Left lung (tissue), 10 donors: ENCODE measurements around the gene ADSS2. TPM values are rescaled to one million over a fixed set of nuclear protein-coding genes. Genes with fewer than 3 reads are reported as not detected.

Experiments
- ATAC-seq: fragments of 200-7000 bp; cut with Tn5 transposase; one replicate; pipeline ENCODE4 v1.9.1; 2020; ENCODE audit warnings: moderate library complexity
- DNase-seq, 4 donors: peaks; one replicate each; pipeline ENCODE4 v3.0.0-alpha.2; 2013 to 2020
- H3K27ac ChIP-seq, 2 donors: fragments of 200-600 bp; sonication (generic) in 1 of 2; one replicate each; pipeline versions ENCODE4 v1.5.0 to v1.8.0; 2020 to 2021
- H3K27me3 ChIP-seq, 2 donors: fragments of 200-600 bp; sonication (generic) in 1 of 2; one replicate each; pipeline versions ENCODE4 v1.5.0 to v1.8.0; 2020 to 2021
- H3K36me3 ChIP-seq, 2 donors: fragments of 200-600 bp; sonication (generic) in 1 of 2; one replicate each; pipeline versions ENCODE4 v1.5.0 to v1.8.0; 2020 to 2021
- H3K4me1 ChIP-seq, 2 donors: fragments of 200-600 bp; one replicate each; pipeline ENCODE4 v1.8.0; 2021
- H3K4me3 ChIP-seq, 2 donors: fragments of 200-600 bp; sonication (generic) in 1 of 2; one replicate each; pipeline versions ENCODE4 v1.5.0 to v1.8.0; 2020 to 2021; ENCODE audit warnings: mild to moderate bottlenecking in 1 of 2
- H3K9me3 ChIP-seq, 2 donors: fragments of 200-600 bp; sonication (generic) in 1 of 2; one replicate each; pipeline versions ENCODE4 v1.5.0 to v1.8.0; 2020 to 2021
- intact Hi-C, 2 donors: fragments of 100-400 bp; cut with DNase I; formaldehyde crosslinking; loops; one replicate each; pipeline versions ENCODE4 v1.11.2 to v1.14.2; 2022
- polyA plus RNA-seq, 6 donors: library from polyadenylated mRNA; unstranded; fragments of 120-200 nt; gene quantifications; one replicate each; pipeline ENCODE4 v1.2.1, GENCODE V29; 2013; ENCODE audit not compliant: insufficient read length in 6 of 6
- total RNA-seq, 2 donors: library from RNA; stranded (reverse); fragmentation: NEBNext Ultra II Directional; extraction: Animal tissue kit (Norgen Biotek cat#: 25700); gene quantifications; one replicate each; pipeline ENCODE4 v1.2.1, GENCODE V29; 2021
- TF ChIP-seq, protein P1 (sequence below), 2 donors: fragments of 200-600 bp; sonication (generic) in 1 of 2; IDR thresholded peaks; one replicate each; pipeline versions ENCODE4 v1.5.0 to v1.8.0; 2021; ENCODE audit warnings: antibody characterized with exemption in 2 of 2
- donor health status: DM: no; HTN: yes; CAD: no.
- donor health status: DM: no; HTN: no; CAD: no.

Gene ADSS2
- total and polyA plus RNA-seq, 8 donors, result 37.2 to 57.5 (median 52.1) TPM

DNA sequence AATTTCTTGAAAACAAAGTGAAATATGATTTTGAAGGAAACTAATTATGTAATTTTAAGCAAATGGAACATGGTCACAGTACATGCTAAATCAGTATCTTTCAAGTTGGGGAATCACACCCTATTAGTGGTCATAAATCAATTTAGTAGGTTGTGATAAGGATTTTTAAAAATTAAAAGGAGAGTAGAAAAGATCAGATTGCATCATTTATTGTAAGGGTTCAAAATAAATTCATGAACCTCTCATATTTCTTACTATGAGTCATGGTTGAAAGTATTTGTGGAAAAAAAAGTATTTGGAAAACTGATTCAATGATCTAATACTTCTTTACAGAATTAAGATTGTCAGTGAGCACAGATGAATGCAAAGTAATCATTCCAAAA lies 14.6 kb downstream of the ADSS2 start:
- H3K4me1 ChIP-seq, result peaks cover 6 to 23% of the 10 kb centered on the region in 2 donors
- H3K9me3 ChIP-seq, result no peaks in the 10 kb centered on the region
- intact Hi-C loops, result no loop called here
- peak overlapping the region; percentile 17 to 19 for H3K27ac ChIP-seq
- no peak overlapping the region for H3K4me3 ChIP-seq
- H3K27me3 ChIP-seq, result no peaks in the 10 kb centered on the region
- DNase-seq, result no peak
- TF ChIP-seq, protein P1, sequence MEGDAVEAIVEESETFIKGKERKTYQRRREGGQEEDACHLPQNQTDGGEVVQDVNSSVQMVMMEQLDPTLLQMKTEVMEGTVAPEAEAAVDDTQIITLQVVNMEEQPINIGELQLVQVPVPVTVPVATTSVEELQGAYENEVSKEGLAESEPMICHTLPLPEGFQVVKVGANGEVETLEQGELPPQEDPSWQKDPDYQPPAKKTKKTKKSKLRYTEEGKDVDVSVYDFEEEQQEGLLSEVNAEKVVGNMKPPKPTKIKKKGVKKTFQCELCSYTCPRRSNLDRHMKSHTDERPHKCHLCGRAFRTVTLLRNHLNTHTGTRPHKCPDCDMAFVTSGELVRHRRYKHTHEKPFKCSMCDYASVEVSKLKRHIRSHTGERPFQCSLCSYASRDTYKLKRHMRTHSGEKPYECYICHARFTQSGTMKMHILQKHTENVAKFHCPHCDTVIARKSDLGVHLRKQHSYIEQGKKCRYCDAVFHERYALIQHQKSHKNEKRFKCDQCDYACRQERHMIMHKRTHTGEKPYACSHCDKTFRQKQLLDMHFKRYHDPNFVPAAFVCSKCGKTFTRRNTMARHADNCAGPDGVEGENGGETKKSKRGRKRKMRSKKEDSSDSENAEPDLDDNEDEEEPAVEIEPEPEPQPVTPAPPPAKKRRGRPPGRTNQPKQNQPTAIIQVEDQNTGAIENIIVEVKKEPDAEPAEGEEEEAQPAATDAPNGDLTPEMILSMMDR (IDR thresholded peaks at IDR 0.05), result no peak
- ATAC-seq, result no peak
- peaks cover 0 to 45% of the 10 kb centered on the region in 2 donors for H3K36me3 ChIP-seq

DNA sequence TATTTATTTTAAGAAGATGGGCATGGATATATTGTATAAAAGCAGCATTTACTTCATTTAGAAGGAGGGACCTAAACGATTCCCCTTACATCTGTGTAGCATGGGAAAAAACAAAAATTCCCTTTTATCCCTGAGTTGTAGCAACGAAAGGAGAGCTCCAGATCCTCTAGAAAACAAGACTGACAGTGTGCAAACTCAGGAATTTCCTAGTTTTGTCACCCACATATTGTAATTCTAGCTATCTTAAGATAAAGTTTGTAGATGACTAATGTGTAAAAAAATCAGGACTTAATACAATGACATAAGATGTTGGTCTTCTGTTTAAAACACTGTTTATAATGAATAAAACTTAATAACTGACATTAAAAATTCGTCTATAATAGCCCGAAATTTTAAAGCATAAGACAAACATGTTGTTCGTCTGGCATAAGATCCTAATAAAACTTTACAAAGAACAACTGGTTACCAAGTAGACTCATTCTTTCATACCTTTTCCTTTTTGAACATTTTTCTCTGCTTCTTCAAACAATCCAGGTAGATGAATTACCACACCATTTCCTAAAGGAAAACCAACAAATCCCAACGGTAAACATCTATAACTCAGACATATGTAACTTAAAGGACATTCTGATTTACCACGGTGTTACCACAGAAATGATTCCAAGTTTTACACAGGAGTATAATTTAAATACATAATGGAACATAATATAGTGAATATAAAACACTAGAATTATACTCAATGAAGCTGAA lies 15.2 kb downstream of the ADSS2 start:
- Histone ChIP-seq H3K27ac (peak overlapping the region in 1 of 2 donors; percentile 17), H3K4me3 (no peak overlapping the region), H3K36me3 (peaks cover 0 to 49% of the 10 kb centered on the region in 2 donors), H3K4me1 (peaks cover 6 to 23% of the 10 kb centered on the region in 2 donors), H3K27me3 (no peaks in the 10 kb centered on the region), H3K9me3 (no peaks in the 10 kb centered on the region)
- no peak for DNase-seq
- TF ChIP-seq, protein P1 (IDR thresholded peaks at IDR 0.05), result no peak
- ATAC-seq, result no peak
- intact Hi-C loops, result no loop called here

DNA sequence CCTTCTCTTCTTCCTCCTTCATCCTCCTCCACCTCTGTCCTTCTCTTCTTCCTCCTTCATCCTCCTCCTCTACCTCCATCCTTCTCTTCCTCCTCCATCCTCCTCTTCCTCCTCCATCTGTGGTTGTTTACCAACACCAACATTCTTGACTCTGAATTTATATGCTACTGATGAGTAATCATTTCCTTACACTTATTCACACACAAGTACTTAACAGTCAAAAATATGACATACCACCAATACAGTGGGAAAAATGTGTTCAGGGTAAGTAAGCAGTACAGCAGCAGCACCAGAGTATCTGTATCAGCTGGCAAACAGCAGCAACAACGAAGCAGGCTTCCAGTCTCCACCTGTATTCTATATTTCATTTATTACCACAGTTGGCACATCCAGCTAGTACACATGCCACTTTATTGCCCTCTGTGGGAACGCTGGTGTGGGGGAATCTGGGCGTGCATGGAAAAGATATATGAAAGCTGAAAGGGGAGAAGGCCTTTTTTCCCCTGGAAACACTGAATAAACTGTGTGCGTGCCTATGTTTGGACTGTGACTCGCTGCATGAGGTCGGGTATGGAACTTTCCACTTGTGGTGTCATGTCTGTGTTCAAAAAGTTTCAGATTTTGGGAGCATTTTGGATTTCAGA lies 16.0 kb downstream of the ADSS2 start:
- DNase-seq (no peak), ATAC-seq (peak; percentile 28)
- Histone ChIP-seq H3K36me3 (peaks cover 0 to 55% of the 10 kb centered on the region in 2 donors), H3K9me3 (no peaks in the 10 kb centered on the region), H3K4me1 (peaks cover 6 to 23% of the 10 kb centered on the region in 2 donors), H3K27me3 (no peaks in the 10 kb centered on the region), H3K4me3 (no peak overlapping the region), H3K27ac (no peak overlapping the region)
- TF ChIP-seq, protein P1 (IDR thresholded peaks at IDR 0.05), result no peak
- intact Hi-C loops, result no loop called here

DNA sequence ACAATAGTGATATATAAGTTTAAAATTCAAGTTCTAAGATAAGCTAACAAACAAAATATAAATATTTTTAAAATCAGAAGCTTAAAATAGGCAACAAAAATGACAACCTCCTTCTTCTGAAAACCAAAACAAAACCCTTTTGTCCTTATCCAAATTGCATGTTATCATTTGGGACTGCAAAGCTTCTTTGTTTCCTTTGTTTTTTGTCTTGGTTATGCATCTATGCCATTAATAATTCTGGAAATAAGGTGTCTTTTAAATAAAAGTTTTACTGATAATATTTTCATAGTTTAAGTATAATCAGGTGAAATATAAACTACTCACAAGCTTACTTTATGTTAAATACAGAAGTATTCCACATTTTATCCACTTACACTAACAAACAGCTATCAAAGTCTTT lies 20.5 kb downstream of the ADSS2 start:
- intact Hi-C loops, result no loop called here
- Histone ChIP-seq H3K4me3 (no peak overlapping the region), H3K4me1 (peaks cover 0 to 4% of the 10 kb centered on the region in 2 donors), H3K27ac (no peak overlapping the region), H3K27me3 (no peaks in the 10 kb centered on the region), H3K9me3 (no peaks in the 10 kb centered on the region), H3K36me3 (peaks cover 0 to 65% of the 10 kb centered on the region in 2 donors)
- no peak for DNase-seq
- TF ChIP-seq, protein P1 (IDR thresholded peaks at IDR 0.05), result no peak
- ATAC-seq, result no peak

DNA sequence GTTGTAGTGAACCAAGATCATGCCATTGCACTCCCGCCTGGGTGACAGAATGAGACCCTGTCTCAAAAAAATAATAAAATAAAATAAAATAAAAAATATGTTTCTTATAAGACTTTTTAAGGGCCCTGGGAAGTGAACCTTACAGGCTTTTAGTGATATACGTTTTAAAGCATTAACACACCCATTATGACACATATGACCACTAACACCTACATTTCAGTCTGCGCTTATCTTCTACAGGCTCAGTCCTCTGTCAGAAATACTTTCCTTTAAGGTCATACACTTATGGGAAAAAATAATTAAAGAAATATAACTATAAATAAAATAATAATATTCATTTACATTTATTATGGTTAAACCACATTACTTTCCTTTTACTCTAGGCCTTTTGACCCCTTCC lies 21.9 kb downstream of the ADSS2 start:
- intact Hi-C loops, result no loop called here
- DNase-seq (no peak), ATAC-seq (no peak)
- no peak overlapping the region for H3K4me3 ChIP-seq
- H3K9me3 ChIP-seq, result no peaks in the 10 kb centered on the region
- H3K4me1 ChIP-seq, result peaks cover 0 to 4% of the 10 kb centered on the region in 2 donors
- peaks cover 0 to 52% of the 10 kb centered on the region in 2 donors for H3K36me3 ChIP-seq
- H3K27ac ChIP-seq, result no peak overlapping the region
- TF ChIP-seq, protein P1 (IDR thresholded peaks at IDR 0.05), result no peak
- no peaks in the 10 kb centered on the region for H3K27me3 ChIP-seq
